Tibial nerve (tissue), 4 donors: Measurements from ENCODE around the gene ACAD10. TPM values are rescaled to one million over a fixed set of nuclear protein-coding genes. Genes with fewer than 3 reads are reported as not detected.
"Not testable (repeated sequence)": the region's sequence is repeated elsewhere in the genome, so short reads cannot be mapped to it uniquely, and the experiment has no call there.

Experiments used
- DNase-seq, 2 donors: peaks; one replicate each; pipeline ENCODE4 v3.0.0-alpha.2; 2019; ENCODE audit warnings: low spot score in 2 of 2
- H3K27ac ChIP-seq, 4 donors: fragments of 200-600 bp; sonication (generic) in 3 of 4; one replicate each; pipeline ENCODE4 v1.5.1; 2017 to 2019; ENCODE audit warnings: mild to moderate bottlenecking in 1 of 4
- H3K27me3 ChIP-seq, 2 donors: fragments of 200-600 bp; sonication (generic) in 1 of 2; one replicate each; pipeline versions ENCODE4 v1.5.1 to v1.6.0; 2017 to 2019
- H3K36me3 ChIP-seq, 3 donors: fragments of 200-600 bp; sonication (generic); one replicate each; pipeline ENCODE4 v1.5.1; 2018 to 2019
- H3K4me1 ChIP-seq, 4 donors: fragments of 200-600 bp; sonication (generic) in 3 of 4; one replicate each; pipeline ENCODE4 v1.5.1; 2017 to 2019
- H3K4me3 ChIP-seq, 4 donors: fragments of 200-600 bp; sonication (generic) in 3 of 4; one replicate each; pipeline ENCODE4 v1.5.1; 2017 to 2019; ENCODE audit warnings: mild to moderate bottlenecking in 1 of 4, moderate library complexity in 1 of 4
- H3K9me3 ChIP-seq, 4 donors: fragments of 200-600 bp; sonication (generic) in 3 of 4; one replicate each; pipeline ENCODE4 v1.5.1; 2017 to 2019
- EP300 ChIP-seq, 2 donors: sonication (generic); formaldehyde crosslinking; IDR thresholded peaks; one replicate each; pipeline ENCODE4 v1.6.1; 2017; ENCODE audit warnings: antibody characterized with exemption in 2 of 2, mild to moderate bottlenecking in 1 of 2
- POLR2A ChIP-seq, 2 donors: fragments of 450-650 bp; IDR thresholded peaks; one replicate each; pipeline ENCODE4 v1.6.1; 2017; ENCODE audit warnings: antibody characterized with exemption in 2 of 2, mild to moderate bottlenecking in 2 of 2, moderate library complexity in 2 of 2
- WGBS, 2 donors: methylation state at CpG; one replicate each; pipeline ENCODE4 v1.1.5; 2018; 5-methylcytosine and 5-hydroxymethylcytosine counted together
- total RNA-seq, 4 donors: library from RNA; depleted of rRNA; stranded (reverse); fragments of >200 nt; gene quantifications; one replicate each; pipeline ENCODE4 v1.1.0, GENCODE V29; 2016
- TF ChIP-seq, protein P1 (sequence below), 5 experiments: fragments of 200-600 bp in 3 of 5; fragments of 450-650 bp in 2 of 5; sonication (generic) in 3 of 5; IDR thresholded peaks; one replicate each; pipeline ENCODE4 v1.5.1; 2016 to 2019; ENCODE audit warnings: antibody characterized with exemption in 5 of 5, mild to moderate bottlenecking in 3 of 5, moderate library complexity in 2 of 5

ACAD10 gene
- total RNA-seq, 4 donors from 2014 or later, result 20.3 to 41.4 (median 21.4) TPM

DNA sequence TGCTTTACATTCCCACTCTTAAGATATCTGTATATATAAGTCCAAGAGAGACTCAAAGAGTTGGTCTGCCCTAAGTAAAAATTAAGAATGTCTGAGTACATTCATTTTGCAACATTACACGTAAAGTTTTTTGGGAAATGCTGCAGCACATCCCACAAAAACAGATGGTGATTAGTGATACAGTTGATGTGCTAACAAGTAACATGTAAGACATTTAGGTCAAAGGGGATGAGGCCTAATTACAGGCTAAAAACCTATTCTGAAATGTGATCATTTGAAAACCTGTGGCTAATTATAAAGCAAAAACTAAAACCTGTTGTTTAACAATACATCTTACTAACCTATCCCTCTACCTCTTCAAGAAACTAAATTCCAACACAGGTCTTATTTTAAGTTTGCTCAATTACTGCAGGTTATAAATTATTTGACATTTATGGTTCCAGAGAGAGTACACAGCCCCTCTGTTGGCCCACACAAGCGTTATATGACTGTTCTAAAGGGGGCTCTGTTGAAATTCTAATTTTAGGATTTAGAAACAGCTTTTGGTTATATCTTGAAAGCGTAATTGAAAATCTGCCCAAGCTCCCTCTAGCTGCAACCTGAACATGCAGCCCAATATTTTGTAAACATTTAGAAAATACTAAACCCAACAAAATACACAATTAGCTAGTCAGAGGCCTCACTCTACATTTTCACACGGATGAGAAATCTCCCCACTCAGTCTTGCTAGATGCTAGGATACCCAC lies 43.0 kb upstream of the ACAD10 start:
- Histone ChIP-seq H3K36me3 (peaks cover 0 to 64% (median 11%) of the 10 kb centered on the region in 3 donors), H3K27me3 (no peaks in the 10 kb centered on the region), H3K9me3 (no peaks in the 10 kb centered on the region), H3K4me1 (peaks cover 0 to 28% (median 5%) of the 10 kb centered on the region in 4 donors), H3K27ac (peak overlapping the region in 2 of 4 donors; percentile 20 to 57), H3K4me3 (no peak overlapping the region)
- DNase-seq, result no peak
- TF ChIP-seq POLR2A (IDR thresholded peaks at IDR 0.05), result no peak
- 46 to 51% methylated on average over 4 of the region's 4 CpGs for WGBS, 2 donors

DNA sequence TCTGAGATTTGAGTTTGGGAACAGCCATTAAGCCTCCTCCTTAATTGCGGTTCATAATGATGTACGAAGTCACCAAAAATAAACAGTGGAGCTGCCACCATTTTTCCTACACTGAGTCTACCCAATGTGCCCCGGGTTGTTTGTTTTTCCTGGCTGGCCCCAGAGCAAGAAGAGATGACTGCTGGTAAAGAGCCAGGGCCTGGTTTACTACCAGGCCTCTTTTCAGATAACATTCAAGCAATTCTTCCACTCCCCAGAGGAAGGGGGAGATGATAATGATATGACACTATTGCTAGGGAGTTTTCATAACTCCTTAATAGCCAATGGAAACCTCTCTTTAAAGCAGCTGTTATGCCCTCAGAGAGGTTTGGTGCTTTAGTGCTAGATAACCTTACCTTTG lies 42.4 kb upstream of the ACAD10 start:
- no peaks in the 10 kb centered on the region for H3K9me3 ChIP-seq
- H3K27me3 ChIP-seq, result no peaks in the 10 kb centered on the region
- H3K36me3 ChIP-seq, result peaks cover 0 to 70% (median 11%) of the 10 kb centered on the region in 3 donors
- H3K4me3 ChIP-seq, result no peak overlapping the region
- DNase-seq, result peak in 1 of 2 donors; percentile 14
- TF ChIP-seq POLR2A (IDR thresholded peaks at IDR 0.05), result no peak
- TF ChIP-seq, protein P1, sequence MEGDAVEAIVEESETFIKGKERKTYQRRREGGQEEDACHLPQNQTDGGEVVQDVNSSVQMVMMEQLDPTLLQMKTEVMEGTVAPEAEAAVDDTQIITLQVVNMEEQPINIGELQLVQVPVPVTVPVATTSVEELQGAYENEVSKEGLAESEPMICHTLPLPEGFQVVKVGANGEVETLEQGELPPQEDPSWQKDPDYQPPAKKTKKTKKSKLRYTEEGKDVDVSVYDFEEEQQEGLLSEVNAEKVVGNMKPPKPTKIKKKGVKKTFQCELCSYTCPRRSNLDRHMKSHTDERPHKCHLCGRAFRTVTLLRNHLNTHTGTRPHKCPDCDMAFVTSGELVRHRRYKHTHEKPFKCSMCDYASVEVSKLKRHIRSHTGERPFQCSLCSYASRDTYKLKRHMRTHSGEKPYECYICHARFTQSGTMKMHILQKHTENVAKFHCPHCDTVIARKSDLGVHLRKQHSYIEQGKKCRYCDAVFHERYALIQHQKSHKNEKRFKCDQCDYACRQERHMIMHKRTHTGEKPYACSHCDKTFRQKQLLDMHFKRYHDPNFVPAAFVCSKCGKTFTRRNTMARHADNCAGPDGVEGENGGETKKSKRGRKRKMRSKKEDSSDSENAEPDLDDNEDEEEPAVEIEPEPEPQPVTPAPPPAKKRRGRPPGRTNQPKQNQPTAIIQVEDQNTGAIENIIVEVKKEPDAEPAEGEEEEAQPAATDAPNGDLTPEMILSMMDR (IDR thresholded peaks at IDR 0.05), result no peak
- no peak for TF ChIP-seq EP300 (IDR thresholded peaks at IDR 0.05)
- peak overlapping the region in 2 of 4 donors; percentile 20 to 57 for H3K27ac ChIP-seq
- 37 to 45% methylated on average over 3 of the region's 3 CpGs for WGBS, 2 donors
- H3K4me1 ChIP-seq, result peaks cover 0 to 24% (median 5%) of the 10 kb centered on the region in 4 donors

DNA sequence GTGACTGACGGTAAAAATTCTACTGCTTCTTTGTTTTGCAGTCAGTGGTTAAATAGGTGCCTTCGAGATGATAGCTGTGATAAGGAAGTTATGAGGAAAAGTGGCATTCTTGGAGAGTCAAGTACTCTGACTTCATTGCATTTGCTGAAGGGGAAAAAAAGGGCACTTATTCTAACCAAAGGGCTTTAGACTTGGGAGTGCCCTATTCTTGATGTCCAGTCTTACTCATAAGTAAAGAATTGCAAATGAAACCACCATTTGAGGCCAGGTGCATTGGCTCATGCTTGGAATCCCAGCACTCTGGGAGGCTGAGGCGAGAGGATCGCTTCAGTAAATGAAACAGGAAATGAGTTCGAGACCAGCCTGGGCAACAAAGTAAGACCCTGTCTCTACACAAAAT lies 40.4 kb upstream of the ACAD10 start:
- WGBS, 2 donors, result 88 to 94% methylated on average over 5 of the region's 5 CpGs
- Histone ChIP-seq H3K4me1 (peaks cover 0 to 20% (median 3%) of the 10 kb centered on the region in 4 donors), H3K27me3 (no peaks in the 10 kb centered on the region), H3K4me3 (no peak overlapping the region), H3K9me3 (no peaks in the 10 kb centered on the region), H3K36me3 (peaks cover 5 to 85% (median 21%) of the 10 kb centered on the region in 3 donors), H3K27ac (no peak overlapping the region)
- DNase-seq, result no peak
- TF ChIP-seq, protein P1 (IDR thresholded peaks at IDR 0.05), result no peak
- TF ChIP-seq EP300 (IDR thresholded peaks at IDR 0.05) (no peak), POLR2A (IDR thresholded peaks at IDR 0.05) (no peak)

DNA sequence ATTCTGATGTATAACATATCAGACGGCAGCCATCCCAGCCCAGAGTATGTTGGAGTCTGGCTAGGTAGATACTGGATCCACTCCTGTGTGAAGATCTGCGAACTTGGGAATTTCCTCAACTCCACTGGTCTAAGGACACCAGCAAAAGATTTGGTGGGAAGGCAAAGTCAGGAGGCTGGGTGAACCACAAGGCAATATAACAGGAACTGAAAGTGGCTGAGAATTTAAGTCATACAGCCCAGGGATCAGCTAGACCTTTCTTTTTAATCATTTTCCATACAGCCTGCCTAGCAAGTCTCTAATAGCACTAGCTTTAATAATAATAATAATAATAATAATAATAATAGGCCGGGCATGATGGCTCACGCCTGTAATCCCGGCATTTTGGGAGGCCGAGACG lies 34.9 kb upstream of the ACAD10 start:
- H3K36me3 ChIP-seq, result peaks cover 5 to 94% (median 14%) of the 10 kb centered on the region in 3 donors
- H3K9me3 ChIP-seq, result no peaks in the 10 kb centered on the region
- DNase-seq, result no peak
- H3K4me3 ChIP-seq, result no peak overlapping the region
- WGBS, 2 donors, result 86 to 93% methylated on average over 7 of the region's 7 CpGs
- H3K27ac ChIP-seq, result no peak overlapping the region
- TF ChIP-seq EP300 (IDR thresholded peaks at IDR 0.05), result no peak
- no peak for TF ChIP-seq POLR2A (IDR thresholded peaks at IDR 0.05)
- TF ChIP-seq, protein P1 (IDR thresholded peaks at IDR 0.05), result no peak
- peaks cover 0 to 10% (median 2%) of the 10 kb centered on the region in 4 donors for H3K4me1 ChIP-seq
- no peaks in the 10 kb centered on the region for H3K27me3 ChIP-seq

DNA sequence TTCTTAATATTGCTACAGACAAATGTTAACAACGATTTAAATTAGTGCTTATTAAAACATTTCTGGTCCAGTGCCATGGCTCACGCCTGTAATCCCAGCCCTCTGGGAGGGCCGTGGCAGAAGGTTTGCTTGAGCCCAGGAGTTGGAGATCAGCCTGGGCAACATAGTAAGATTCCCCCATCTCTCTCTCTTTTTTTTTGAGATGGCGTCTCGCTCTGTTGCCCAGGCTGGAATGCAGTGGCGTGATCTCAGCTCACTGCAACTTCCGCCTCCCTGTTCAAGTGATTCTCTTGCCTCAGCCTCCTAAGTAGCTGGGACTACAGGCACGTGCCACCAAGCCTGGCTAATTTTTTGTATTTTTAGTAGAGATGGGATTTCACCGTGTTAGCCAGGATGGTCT lies 33.3 kb upstream of the ACAD10 start:
- DNase-seq, H3K27me3 ChIP-seq, H3K27ac ChIP-seq, H3K4me3 ChIP-seq, H3K9me3 ChIP-seq: not testable (repeated sequence)
- peaks cover 5 to 94% (median 24%) of the 10 kb centered on the region in 3 donors for H3K36me3 ChIP-seq
- 91 to 92% methylated on average over 9 of the region's 9 CpGs for WGBS, 2 donors
- peaks cover 0 to 10% (median 2%) of the 10 kb centered on the region in 4 donors for H3K4me1 ChIP-seq

DNA sequence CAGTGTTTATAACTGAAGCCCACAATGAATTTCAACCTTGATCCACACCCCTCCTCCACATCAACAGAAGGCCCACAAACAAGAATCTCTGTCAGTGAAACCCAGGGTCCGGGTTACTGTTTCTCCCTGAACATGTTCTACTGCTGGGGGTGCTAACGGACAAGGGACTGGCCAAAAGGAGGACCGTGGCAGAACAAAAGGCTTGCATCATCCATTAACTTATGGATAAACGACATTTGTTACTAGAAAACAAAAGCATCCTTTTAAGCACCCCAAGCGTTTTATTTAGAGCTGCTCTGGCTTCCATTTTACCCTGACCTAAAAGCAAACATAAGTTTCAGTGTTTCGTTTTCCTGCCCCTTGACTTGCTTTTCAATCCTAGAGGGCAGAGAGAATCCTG lies 32.3 kb upstream of the ACAD10 start:
- no peaks in the 10 kb centered on the region for H3K9me3 ChIP-seq
- no peak overlapping the region for H3K4me3 ChIP-seq
- TF ChIP-seq EP300 (IDR thresholded peaks at IDR 0.05) (no peak), POLR2A (IDR thresholded peaks at IDR 0.05) (no peak)
- TF ChIP-seq, protein P1 (IDR thresholded peaks at IDR 0.05), result no peak
- 44 to 58% methylated on average over 6 of the region's 6 CpGs for WGBS, 2 donors
- H3K36me3 ChIP-seq, result peaks cover 5 to 94% (median 29%) of the 10 kb centered on the region in 3 donors
- no peaks in the 10 kb centered on the region for H3K27me3 ChIP-seq
- H3K27ac ChIP-seq, result no peak overlapping the region
- DNase-seq, result no peak
- H3K4me1 ChIP-seq, result peaks cover 0 to 10% (median 2%) of the 10 kb centered on the region in 4 donors
